ENCODE results near the gene NR2F6.
A peak's percentile ranks its signal among the peaks of the same experiment; 100 is the strongest.
"Not testable (repeated sequence)": the region's sequence is repeated elsewhere in the genome, so short reads cannot be mapped to it uniquely, and the experiment has no call there.

NR2F6 gene

DNA sequence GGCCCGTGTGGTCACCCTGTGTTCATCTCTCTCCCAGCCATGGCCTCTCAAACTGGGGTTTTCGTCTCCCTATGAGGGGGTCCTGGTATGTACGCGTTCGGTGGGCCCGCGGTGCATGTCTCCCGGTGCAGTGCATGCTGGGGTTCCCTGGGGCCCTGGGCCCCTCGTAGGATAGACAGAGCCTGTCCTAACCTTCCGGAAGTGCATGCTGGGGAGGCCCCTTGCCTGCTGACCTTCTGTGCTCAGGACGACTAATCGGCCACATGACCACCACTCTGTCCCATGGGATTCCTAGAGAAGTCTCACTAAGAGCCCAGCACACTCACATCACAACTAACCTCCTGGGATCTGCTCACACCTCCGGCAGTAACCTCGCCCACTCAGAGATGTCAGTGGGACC is 35.4 kb downstream of the NR2F6 start:
- DNase-seq (ENCODE audit: low read depth), result no peak

DNA sequence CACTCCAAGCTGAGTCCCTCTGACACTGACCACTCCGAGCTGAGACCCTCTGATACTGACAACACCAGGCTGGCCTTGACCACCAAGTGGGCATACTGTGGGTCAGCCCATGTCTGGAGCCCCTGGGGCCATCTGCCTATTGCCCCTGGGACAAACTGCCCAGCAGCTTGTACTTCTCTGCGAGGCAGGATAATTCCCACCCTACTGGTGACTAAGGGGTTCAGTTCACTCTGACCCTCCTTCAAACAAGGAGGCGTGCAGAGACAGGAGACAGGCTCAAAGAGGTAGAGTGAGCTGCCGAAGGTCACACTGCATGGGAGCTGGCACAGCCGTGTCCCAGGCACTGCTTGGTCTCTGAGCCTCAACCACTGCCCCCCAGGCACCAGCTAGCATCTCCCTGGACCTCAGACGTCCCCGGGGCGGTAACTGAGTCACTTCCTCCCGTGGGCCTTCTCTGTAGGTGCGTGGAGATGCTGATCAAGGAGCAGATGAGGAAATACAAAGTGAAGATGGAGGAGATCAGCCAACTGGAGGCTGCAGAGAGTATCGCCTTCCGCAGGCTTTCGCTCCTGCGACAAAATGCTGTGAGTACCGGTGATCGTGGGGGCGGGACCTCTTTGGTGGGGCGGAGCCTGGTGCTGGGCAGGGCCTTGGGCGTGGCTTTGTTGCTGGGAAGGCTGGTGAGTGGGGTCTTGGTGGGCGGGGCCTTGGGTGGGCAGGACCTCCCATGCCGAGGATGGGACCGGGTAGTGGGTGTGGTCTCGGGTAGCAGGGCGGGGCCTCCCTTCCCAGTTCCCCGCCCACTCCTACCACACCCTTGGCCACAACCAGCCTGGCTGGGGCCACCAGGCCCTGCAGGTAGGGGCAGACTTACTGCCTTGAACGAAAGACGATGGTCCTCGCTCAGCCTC is 36.3 kb downstream of the NR2F6 start:
- DNase-seq (ENCODE audit: low read depth), result no peak

DNA sequence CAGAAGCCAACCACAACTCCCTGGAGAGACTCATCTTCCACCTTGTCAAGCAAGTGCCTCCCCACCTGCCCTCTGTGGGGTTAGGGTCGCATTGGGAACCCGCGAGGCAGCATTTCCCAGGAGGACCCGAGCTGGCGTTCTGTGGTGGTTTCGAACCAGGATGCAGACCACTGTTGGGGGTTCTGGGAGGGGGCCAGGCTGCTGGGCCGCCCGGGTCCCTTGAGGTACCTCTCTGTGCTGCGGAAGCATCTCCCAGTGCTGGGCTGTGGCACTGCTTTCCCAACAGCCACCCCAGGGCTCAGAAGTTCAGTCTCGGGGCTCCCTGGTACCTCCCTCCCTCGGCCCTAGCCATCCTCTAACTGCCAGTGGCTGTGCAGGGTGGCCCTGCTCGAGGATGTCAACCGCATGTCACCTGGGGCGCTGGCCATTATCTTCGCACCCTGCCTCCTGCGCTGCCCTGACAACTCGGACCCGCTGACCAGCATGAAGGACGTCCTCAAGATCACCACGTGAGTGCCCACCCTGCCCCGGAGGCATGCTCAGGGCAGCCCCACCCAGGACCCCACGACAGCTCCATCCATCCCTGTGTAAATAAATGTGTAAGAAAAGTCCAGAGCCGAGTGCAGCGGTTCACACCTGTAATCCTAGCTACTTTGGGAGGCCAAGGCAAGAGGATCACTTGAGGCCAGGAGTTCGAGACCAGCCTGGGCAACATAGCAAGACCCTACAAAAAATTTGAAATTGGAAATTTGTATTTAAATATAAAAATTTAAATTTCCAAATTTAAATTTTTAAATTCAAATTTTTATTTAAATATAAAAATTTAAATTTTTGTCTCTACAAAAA is 38.8 kb downstream of the NR2F6 start:
- DNase-seq (ENCODE audit: low read depth), result no peak

DNA sequence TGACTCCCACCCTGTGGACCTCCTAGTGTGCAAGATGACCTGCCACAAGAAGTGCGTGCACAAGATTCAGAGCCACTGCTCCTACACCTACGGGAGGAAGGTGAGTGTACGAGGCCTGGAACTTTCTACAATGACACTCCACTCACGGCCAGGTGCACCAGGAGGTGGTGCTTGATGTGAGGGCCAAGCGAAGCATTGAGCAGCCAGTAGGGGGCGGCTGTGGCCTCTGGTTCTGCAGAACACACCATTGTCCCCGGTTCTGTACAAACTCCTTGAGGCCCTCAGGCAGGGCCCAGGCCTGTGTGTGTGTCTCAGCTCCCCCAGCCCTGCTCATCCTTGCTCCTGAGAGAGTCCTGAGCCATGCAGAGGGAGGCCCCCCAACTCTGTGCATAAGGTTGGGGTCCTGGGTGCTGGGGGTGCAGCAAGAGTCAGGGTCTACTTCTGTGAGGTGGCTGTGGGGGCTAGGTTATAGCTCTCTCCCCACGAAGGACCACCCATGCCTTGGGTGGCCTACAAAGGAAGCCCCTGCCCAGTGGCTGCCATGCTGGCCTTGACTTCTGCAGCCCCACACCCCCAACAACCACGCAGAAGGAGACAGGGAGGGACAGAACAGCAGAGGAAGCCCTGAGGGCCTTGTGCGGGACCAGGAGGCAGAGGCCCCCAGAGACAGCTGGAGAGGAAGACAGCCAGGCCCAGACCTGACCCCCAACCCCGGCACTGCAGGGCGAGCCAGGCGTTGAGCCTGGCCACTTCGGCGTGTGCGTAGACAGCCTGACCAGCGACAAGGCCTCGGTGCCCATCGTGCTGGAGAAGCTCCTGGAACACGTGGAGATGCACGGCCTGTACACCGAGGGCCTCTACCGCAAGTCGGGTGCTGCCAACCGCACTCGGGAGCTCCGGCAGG is 40.2 kb downstream of the NR2F6 start:
- DNase-seq (ENCODE audit: low read depth), result peak; percentile 46

DNA sequence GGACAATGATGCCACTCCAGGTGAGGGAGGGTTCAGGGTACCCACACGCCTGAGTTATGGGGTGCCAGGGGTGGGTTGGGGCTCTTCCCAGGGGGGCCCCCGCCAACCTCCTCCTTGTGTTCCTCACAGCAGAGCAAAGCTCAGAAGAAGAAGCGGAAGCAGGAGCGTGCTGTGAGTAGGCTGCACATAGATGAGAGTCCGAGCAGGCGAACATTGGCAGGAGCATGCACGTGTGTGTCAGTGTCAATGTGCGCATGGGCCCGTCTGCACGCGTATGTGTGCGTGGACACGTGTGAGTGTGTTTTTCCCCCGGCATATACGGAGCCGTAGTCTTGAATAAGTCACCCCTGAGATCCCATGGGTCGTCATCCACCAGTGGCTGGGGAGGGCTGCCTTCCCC is 43.0 kb downstream of the NR2F6 start:
- DNase-seq (ENCODE audit: low read depth), result no peak

DNA sequence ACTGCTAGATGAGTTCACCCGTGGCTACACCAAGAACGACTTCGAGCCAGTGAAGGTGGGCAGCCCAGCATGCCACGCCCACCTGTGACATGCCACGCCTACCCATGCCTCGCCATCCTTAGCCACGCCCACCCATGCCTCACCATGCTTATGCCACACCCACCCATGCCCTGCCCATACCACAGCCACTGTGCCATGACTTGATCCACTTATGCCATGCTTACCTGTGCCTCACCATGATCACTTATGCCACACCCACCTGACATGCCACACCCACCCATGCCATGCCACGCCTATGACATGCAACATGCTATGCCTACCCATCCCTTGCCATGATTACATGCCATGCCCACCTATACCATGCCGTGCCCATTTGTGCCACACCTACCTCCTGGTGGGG is 43.5 kb downstream of the NR2F6 start:
- no peak for DNase-seq (ENCODE audit: low read depth)

DNA sequence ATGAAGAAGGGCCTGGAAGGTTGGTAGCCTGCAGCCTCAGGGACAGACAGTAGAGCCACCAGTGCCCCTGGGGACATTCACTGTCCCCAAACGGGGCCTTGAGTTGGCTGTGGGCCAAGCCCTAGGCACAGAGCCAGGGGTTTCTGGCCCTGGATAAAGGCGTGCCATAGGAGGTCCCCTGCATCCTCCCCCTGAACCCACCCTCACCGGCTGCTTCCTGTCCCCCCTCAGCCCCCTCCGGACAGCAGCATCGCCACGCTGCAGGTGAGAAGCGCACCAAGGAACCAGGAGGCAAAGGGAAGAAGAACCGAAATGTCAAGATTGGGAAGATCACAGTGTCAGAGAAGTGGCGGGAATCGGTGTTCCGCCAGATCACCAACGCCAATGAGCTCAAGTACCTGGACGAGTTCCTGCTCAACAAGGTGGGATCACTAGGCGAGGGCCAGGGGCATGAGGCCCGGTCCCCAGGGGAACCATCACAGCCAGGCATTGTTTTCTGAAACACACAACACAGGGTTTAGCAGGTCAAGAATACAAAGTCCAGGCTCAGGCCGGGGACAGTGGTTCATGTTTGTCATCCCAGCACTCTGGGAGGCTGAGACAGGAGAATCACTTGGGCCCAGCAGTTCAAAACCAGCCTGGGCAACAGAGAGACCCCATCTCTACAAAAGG is 45.2 kb downstream of the NR2F6 start:
- no peak for DNase-seq (ENCODE audit: low read depth)

DNA sequence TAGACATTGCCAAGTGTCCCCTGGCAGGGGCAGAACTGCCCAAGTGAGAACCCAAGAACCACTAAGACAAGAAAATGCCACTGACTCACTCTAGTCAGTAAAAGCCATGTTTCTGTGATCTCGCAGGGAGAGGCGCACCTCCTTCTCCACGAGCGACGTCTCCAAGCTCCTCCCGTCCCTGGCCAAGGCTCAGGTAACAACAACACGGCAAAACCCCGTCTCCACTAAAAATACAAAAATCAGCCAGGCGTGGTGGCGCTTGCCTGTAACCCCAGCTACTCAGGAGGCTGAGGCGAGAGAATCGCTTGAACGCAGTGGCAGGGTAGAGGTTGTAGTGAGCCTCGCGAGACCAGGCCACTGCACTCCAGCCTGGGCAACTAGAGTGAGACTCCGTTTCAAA is 48.1 kb downstream of the NR2F6 start:
- DNase-seq (ENCODE audit: low read depth), result no peak

DNA sequence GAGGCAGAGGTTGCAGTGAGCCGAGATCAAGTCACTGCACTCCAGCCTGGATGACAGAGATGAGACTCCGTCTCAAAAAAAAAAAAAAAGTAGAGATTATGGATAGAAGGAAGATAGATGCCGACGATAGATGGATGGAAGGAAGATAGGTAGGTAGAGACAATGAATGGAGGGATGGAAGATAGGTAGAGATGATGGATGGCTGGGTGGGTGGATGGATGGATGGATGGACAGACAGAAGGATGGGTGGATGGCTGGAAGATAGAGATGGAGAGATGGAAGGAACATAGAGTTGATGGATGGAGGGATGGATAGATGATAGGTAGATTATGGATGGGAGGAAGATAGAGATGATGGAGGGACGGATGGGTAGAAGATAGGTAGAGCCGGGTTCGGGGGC is 49.1 kb downstream of the NR2F6 start:
- DNase-seq (ENCODE audit: low read depth), result no peak

DNA sequence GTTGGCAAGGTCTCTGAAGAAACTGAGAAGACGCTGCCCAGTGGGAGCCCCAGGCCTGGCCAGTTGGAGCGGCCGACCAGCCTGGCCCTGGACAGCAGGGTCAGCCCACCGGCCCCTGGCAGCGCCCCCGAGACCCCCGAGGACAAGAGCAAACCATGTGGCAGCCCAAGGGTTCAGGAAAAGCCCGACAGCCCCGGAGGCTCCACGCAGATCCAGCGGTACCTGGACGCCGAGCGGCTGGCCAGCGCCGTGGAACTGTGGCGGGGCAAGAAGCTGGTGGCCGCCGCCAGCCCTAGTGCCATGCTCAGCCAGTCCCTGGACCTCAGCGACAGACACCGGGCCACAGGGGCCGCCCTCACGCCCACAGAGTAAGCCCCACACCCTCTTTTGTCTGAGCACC is 50.6 kb downstream of the NR2F6 start:
- DNase-seq (ENCODE audit: low read depth), result no peak

DNA sequence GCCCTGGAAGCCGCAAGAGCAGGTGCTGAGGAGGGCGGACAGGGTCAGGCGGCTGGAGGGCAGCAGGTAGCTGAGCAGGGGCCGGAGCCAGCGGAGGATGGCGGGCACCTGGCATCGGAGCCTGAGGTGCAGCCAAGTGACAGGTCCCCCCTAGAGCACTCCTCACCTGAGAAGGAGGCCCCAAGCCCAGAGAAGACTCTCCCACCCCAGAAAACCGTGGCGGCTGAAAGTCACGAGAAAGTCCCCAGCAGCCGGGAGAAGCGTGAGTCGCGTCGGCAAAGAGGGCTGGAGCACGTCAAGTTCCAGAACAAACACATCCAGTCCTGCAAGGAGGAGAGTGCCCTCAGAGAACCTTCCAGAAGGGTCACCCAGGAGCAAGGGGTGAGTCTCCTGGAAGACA is 51.1 kb downstream of the NR2F6 start:
- DNase-seq (ENCODE audit: low read depth), result no peak

DNA sequence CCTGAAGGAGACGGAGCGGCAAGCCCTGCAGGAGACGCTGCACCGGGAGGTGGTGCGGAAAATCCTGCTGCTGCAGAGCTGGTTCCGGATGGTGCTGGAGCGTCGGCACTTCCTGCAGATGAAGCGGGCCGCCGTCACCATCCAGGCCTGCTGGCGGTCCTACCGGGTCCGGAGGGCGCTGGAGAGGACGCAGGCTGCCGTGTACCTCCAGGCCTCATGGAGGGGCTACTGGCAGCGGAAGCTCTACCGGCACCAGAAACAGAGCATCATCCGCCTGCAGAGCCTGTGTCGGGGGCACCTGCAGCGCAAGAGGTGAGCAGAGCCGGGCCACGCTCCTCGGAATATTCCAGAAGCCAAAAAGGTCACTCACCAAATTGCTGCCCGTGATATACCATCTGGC is 53.0 kb downstream of the NR2F6 start:
- no peak for DNase-seq (ENCODE audit: low read depth)

DNA sequence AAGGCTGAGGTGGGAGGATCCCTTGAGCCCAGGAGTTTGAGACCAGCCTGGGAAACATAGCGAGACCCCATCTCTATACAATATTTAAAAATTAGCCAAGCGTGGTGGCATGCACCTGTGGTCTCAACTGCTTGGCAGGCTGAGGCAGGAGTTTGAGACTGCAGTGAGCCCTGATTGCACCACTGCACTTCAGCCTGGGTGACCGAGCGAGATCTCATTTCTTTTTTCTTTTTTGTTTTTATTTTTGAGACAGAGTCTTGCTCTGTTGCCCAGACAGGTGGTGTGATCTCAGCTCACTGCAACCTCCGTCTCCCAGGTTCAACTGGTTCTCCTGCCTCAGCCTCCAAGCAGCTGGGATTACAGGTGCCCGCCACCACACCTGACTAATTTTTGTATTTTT is 54.0 kb downstream of the NR2F6 start:
- DNase-seq (ENCODE audit: low read depth), result not testable (repeated sequence)

DNA sequence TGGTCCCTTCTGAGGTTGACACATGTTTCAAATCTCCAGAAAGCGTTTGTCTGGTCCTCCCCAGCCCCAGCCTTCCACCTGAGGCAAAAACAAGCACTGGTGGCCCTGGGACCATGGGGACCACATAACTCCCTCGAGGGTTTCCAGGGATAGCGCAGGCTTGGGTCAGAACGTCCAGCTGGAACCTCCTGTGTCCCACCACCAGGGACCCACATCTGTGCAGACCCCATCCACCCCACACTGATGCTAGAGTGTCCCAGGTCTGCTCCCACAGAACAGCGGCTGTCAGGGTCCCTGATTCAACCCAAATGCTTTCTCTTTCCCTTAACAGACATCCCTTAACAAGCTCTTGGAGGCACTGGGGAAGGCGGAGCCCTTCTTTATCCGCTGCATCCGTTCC is 60.1 kb downstream of the NR2F6 start:
- no peak for DNase-seq (ENCODE audit: low read depth)

DNA sequence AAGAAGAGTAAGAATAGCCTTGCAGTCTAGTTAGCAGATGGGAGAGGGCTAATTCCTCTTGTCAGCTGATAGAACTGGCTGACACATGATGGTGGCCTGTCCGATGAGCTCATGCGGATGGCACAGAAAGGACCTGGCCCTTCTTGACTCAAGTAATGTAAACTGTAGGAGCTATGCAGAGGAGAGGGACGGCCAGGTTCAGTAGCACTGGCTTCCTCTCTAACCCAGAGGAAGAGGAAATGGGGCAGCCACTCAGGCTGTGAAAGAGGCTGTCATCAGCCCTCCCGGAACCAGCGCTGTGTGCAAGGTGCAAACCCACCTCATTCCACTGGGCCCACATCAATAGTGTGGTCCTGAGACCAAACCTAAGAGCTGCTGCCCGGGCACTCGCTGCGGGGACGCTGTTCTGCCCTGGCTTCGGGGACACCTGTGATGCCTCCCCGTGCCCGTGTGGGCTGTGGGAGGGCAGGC is 61.3 kb downstream of the NR2F6 start:
- DNase-seq (ENCODE audit: low read depth), result no peak

DNA sequence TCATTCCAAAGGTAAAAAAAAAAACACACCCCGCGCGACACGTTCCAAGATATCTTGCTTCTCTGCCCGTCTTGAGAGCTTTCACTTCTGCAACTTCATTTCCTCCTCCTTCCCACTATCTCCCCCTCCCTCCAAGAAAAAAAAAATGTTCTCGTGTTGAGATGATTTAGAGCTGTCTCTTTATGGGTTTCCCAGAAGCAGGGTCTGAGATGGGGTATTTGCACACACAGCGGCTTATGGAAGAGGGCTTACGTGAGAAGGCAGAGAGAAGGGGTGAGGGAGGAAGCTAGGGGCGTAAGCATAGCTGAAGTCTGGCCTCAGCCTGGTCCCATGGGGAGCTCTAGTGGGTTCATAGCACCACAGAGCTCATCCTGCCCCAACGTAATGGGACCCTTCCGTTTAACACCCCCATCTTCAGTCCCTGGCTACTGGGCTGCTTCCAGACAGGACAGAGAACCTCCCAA is 61.8 kb downstream of the NR2F6 start:
- DNase-seq (ENCODE audit: low read depth), result no peak

DNA sequence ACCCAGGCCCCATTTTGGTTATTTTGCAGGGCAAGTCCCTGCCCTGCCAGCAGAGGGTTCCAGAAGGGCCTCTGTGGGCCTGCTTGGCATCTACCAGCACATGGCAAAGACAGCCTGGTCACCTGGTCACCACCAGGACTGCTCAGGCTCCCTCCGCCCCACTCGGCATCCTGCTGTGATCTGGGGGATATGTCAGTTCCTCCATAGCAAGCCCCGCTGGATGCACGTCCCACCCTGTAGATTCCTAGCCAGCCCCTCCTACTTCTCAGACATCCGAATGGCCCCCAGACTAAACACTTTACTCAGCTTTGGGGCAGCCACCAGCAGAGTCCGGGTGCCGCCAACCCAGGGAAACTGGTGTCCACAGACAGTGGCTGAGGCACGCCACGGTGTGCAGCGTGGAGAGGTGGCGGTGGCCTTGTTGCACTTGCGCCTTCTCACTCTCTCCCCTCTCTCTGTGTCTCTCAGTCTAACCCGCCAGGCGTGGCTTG is 62.4 kb downstream of the NR2F6 start:
- DNase-seq (ENCODE audit: low read depth), result no peak
